Lower leg skin (tissue), 4 donors: ENCODE data around the gene NCAPD3. TPM values are rescaled to one million over a fixed set of nuclear protein-coding genes. Genes with fewer than 3 reads are reported as not detected.
"Not testable (repeated sequence)": the region's sequence is repeated elsewhere in the genome, so short reads cannot be mapped to it uniquely, and the experiment has no call there.

Source experiments
- DNase-seq, 2 donors: peaks; one replicate each; pipeline ENCODE4 v3.0.0-alpha.2; 2019; ENCODE audit warnings: low spot score in 2 of 2
- H3K4me3 ChIP-seq: fragments of 200-600 bp; sonication (generic); 2 replicates; pipeline ENCODE4 v1.5.1; 2017; ENCODE audit warnings: mild to moderate bottlenecking, low read depth; ENCODE audit not compliant: poor library complexity, severe bottlenecking
- CTCF ChIP-seq, 3 donors: fragments of 450-650 bp; IDR thresholded peaks; one replicate each; pipeline ENCODE4 v1.5.1; 2016; ENCODE audit warnings: antibody characterized with exemption in 3 of 3, mild to moderate bottlenecking in 3 of 3, moderate library complexity in 2 of 3
- POLR2A ChIP-seq, 2 donors: fragments of 450-650 bp; IDR thresholded peaks; one replicate each; pipeline ENCODE4 v1.6.1; 2016 to 2017; ENCODE audit warnings: antibody characterized with exemption in 2 of 2, mild to moderate bottlenecking in 1 of 2, moderate library complexity in 1 of 2
- WGBS, 2 donors: methylation state at CpG; one replicate each; pipeline ENCODE4 v1.1.5; 2018; 5-methylcytosine and 5-hydroxymethylcytosine counted together
- intact Hi-C: fragments of 100-400 bp; cut with DNase I; formaldehyde crosslinking; loops from one replicate; pipeline ENCODE4 v1.15.0; 2023; ENCODE audit warnings: low total_unique reads
- total RNA-seq, 4 donors: library from RNA; depleted of rRNA; stranded (reverse); fragments of >200 nt; gene quantifications; one replicate each; pipeline ENCODE4 v1.1.0, GENCODE V29; 2016

The NCAPD3 gene
- total RNA-seq, 4 donors from 2014 or later, result 10.7 to 24.7 (median 20.3) TPM

- no peak overlapping the region for H3K4me3 ChIP-seq
- no peak for TF ChIP-seq POLR2A (IDR thresholded peaks at IDR 0.05)
- DNase-seq, result no peak
- intact Hi-C loops, result no loop called here
- WGBS, 2 donors, result 91 to 100% methylated on average over 1 of the region's 1 CpG
Measured at GRCh38 chr11:134116210-134116609, 107.6 kb downstream of the NCAPD3 start.

DNA sequence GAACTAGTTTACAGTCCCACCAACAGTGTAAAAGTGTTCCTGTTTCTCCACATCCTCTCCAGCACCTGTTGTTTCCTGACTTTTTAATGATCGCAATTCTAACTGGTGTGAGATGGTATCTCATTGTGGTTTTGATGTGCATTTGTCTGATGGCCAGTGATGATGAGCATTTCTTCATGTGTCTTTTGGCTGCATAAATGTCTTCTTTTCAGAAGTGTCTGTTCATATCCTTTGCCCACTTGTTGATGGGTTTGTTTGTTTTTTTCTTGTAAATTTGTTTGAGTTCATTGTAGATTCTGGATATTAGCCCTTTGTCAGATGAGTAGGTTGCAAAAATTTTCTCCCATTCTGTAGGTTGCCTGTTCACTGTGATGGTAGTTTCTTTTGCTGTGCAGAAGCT lies 110.0 kb downstream of the NCAPD3 start:
- 80% methylated on average over 1 of the region's 1 CpG; no CpG with 5 or more reads in 1 of the 2 donors for WGBS, 2 donors
- DNase-seq, intact Hi-C loops, H3K4me3 ChIP-seq: not testable (repeated sequence)

DNA sequence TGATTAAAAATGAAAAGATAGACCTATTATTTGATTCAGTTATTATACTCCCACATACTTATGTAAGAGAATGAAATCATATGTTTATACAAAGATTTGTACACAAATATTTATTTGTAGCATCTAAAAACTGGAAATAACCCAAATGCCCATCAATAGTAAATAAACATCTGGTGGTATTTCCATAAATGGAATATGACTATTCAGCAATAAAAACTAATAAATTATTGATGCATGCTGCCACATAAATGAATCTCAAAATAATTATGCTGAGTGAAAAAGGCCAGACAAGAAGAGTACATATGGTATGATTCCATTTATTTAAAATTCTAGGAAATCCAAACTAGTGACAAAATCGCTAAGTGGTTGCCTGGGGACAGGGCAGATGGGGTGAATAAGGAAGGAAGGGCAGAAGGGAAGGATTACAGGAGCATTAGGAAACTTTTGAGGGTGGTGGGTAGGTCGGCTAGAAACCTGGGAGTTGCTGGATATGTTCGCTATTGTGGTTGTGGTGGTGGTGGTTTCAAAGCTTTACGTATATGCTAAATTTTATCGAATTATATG lies 113.4 kb downstream of the NCAPD3 start:
- intact Hi-C loops, result no loop called here
- WGBS, 2 donors, result 86 to 87% methylated on average over 5 of the region's 5 CpGs
- H3K4me3 ChIP-seq, result no peak overlapping the region
- DNase-seq, result no peak
- TF ChIP-seq CTCF (IDR thresholded peaks at IDR 0.05) (no peak), POLR2A (IDR thresholded peaks at IDR 0.05) (no peak)

Other genes with a start within 250 kb of the NCAPD3 start
- gene JAM3, start 154.9 kb downstream of the NCAPD3 start, total RNA-seq, result 10 to 100 TPM; 12.8 to 22.4 (median 15.1) TPM
- gene VPS26B, start 704 bp upstream of the NCAPD3 start, total RNA-seq, result 10 to 100 TPM; 50.6 to 76.5 (median 64.1) TPM
- 10 to 100 TPM in 3 of 4 donors, 1 to 10 TPM in 1; 9.1 to 35.7 (median 26.2) TPM for gene THYN1, start 29.4 kb upstream of the NCAPD3 start, total RNA-seq
- 10 to 100 TPM; 49.0 to 68.6 (median 58.6) TPM for gene ACAD8, start 29.6 kb upstream of the NCAPD3 start, total RNA-seq
- gene GLB1L3, start 52.4 kb upstream of the NCAPD3 start, total RNA-seq, result 10 to 100 TPM in 1 of 4 donors, 1 to 10 TPM in 3; 7.5 to 18.5 (median 8.9) TPM
- gene GLB1L2, start 108.0 kb upstream of the NCAPD3 start, total RNA-seq, result 10 to 100 TPM in 2 of 4 donors, 1 to 10 TPM in 2; 9.1 to 21.6 (median 15.1) TPM
- under 1 TPM in 3 of 4 donors, not detected in 1; 0.13 to 0.58 (median 0.44) TPM for gene B3GAT1, start 188.3 kb upstream of the NCAPD3 start, total RNA-seq